SK-N-SH (cell line): ENCODE results near the gene LRRC8C. TPM values are rescaled to one million over a fixed set of nuclear protein-coding genes. Genes with fewer than 3 reads are reported as not detected.

Experiments
- CTCF ChIA-PET: fragments of 300-600, 350-600 bp; formaldehyde crosslinking; extraction: SDS; loops from one replicate; lab custom pipeline; 2021; lab: Yijun Ruan, JAX
- POLR2A ChIA-PET: fragments of 350-600 bp; sonication (Branson Sonifier 250); formaldehyde crosslinking; extraction: SDS; loops from one replicate; lab custom pipeline; 2020; ENCODE audit warnings: antibody characterized with exemption, inconsistent platforms; lab: Yijun Ruan, JAX
- DNase-seq: peaks from one replicate; pipeline ENCODE4 v3.0.0; 2012
- H2AFZ ChIP-seq: fragments of 200-600 bp; sonication (generic); 2 replicates; pipeline ENCODE4 v1.8.1; 2016; ENCODE audit warnings: antibody characterized with exemption, mild to moderate bottlenecking, low read depth
- H3F3A ChIP-seq: fragments of 200-600 bp; sonication (generic); replicated peaks from 2 replicates; pipeline ENCODE3; 2016; ENCODE audit warnings: antibody characterized with exemption, mild to moderate bottlenecking; ENCODE audit not compliant: insufficient read depth
- H3K27ac ChIP-seq, 2 experiments: fragments of 200-500 bp in 1 of 2; fragments of 200-600 bp in 1 of 2; sonication (Bioruptor generic) in 1 of 2; sonication (generic), shearing (Covaris generic) in 1 of 2; 2 replicates each; pipeline versions ENCODE4 v1.5.1 to v1.6.1; 2014 to 2016; ENCODE audit warnings: low read depth in 2 of 2, inconsistent platforms in 1 of 2, low read length in 1 of 2, mild to moderate bottlenecking in 1 of 2, mixed read lengths in 1 of 2
- H3K27me3 ChIP-seq: fragments of 200-600 bp; sonication (generic), shearing (Covaris generic); 2 replicates; pipeline ENCODE4 v1.6.1; 2016; ENCODE audit warnings: mixed run types; ENCODE audit not compliant: insufficient read depth
- H3K36me3 ChIP-seq, 2 experiments: fragments of 200-500 bp in 1 of 2; fragments of 200-600 bp in 1 of 2; sonication (Bioruptor generic) in 1 of 2; sonication (generic) in 1 of 2; replicated peaks in 1 of 2; 2 replicates each; pipeline versions ENCODE3 to v1.5.1; 2014 to 2016; ENCODE audit warnings: low read length in 1 of 2, mild to moderate bottlenecking in 1 of 2; ENCODE audit not compliant: insufficient read depth in 2 of 2, control insufficient read depth in 1 of 2
- H3K4me1 ChIP-seq, 2 experiments: fragments of 200-500 bp in 1 of 2; fragments of 200-600 bp in 1 of 2; sonication (Bioruptor generic) in 1 of 2; sonication (generic), shearing (Covaris generic) in 1 of 2; 2 replicates each; pipeline versions ENCODE4 v1.5.1 to v1.6.1; 2014 to 2016; ENCODE audit warnings: low read depth in 1 of 2, low read length in 1 of 2, mixed run types in 1 of 2; ENCODE audit not compliant: insufficient read depth in 2 of 2, control insufficient read depth in 1 of 2
- H3K4me2 ChIP-seq: fragments of 200-600 bp; sonication (generic), shearing (Covaris generic); 2 replicates; pipeline ENCODE4 v1.6.1; 2017; ENCODE audit warnings: mixed run types
- H3K4me3 ChIP-seq, 2 experiments: fragments of 200-500 bp in 1 of 2; fragments of 200-600 bp in 1 of 2; sonication (Bioruptor generic) in 1 of 2; sonication (generic), shearing (Covaris generic) in 1 of 2; 2 replicates each; pipeline versions ENCODE4 v1.5.1 to v1.8.1; 2014 to 2016; ENCODE audit warnings: low read depth in 2 of 2, inconsistent platforms in 1 of 2, low read length in 1 of 2, mild to moderate bottlenecking in 1 of 2, mixed read lengths in 1 of 2, moderate library complexity in 1 of 2
- H3K79me2 ChIP-seq: fragments of 200-600 bp; sonication (generic); 2 replicates; pipeline ENCODE4 v1.8.1; 2017; ENCODE audit warnings: mild to moderate bottlenecking; ENCODE audit not compliant: insufficient read depth
- H3K9ac ChIP-seq: fragments of 200-600 bp; sonication (generic); 2 replicates; pipeline ENCODE4 v1.6.1; 2017; ENCODE audit warnings: mixed run types
- H3K9me2 ChIP-seq: fragments of 200-600 bp; sonication (generic); 2 replicates; pipeline ENCODE4 v1.6.1; 2017; ENCODE audit warnings: mixed run types
- H3K9me3 ChIP-seq: fragments of 200-600 bp; sonication (generic); 2 replicates; pipeline ENCODE4 v1.6.1; 2017; ENCODE audit warnings: mixed run types, mild to moderate bottlenecking, moderate library complexity
- H4K20me1 ChIP-seq: fragments of 200-600 bp; sonication (generic); 2 replicates; pipeline ENCODE4 v1.6.1; 2017; ENCODE audit warnings: mild to moderate bottlenecking, mixed run types; ENCODE audit not compliant: insufficient read depth
- ELF1 ChIP-seq: IDR thresholded peaks from 2 replicates; pipeline ENCODE4 v1.4.0; 2012
- EZH2phosphoT487 ChIP-seq: fragments of 200-600 bp; sonication (generic); IDR thresholded peaks from 2 replicates; pipeline ENCODE4 v1.6.1; 2017; ENCODE audit warnings: low read depth, mixed run types, mild to moderate bottlenecking, antibody characterized with exemption, moderate library complexity, borderline replicate concordance
- FOSL2 ChIP-seq: IDR thresholded peaks from 2 replicates; pipeline ENCODE4 v1.4.0; 2012; ENCODE audit warnings: low read depth, mild to moderate bottlenecking, moderate library complexity, borderline replicate concordance
- GABPA ChIP-seq: IDR thresholded peaks from 2 replicates; pipeline ENCODE4 v1.4.0; 2012; ENCODE audit warnings: low read depth, mild to moderate bottlenecking
- NFIC ChIP-seq: IDR thresholded peaks from 2 replicates; pipeline ENCODE4 v1.4.0; 2012; ENCODE audit warnings: borderline replicate concordance
- RCOR1 ChIP-seq: fragments of 150-350 bp; IDR thresholded peaks from 2 replicates; pipeline ENCODE4 v1.6.1; 2017; ENCODE audit warnings: antibody characterized with exemption, low read length
- RFX5 ChIP-seq: IDR thresholded peaks from 2 replicates; pipeline ENCODE4 v1.6.1; 2012; ENCODE audit warnings: mild to moderate bottlenecking, improper control_type of control experiment, low read length
- TCF12 ChIP-seq: IDR thresholded peaks from 2 replicates; pipeline ENCODE4 v1.4.0; 2012
- TEAD4 ChIP-seq: IDR thresholded peaks from 2 replicates; pipeline ENCODE4 v1.4.0; 2012; ENCODE audit warnings: mild to moderate bottlenecking, borderline replicate concordance; ENCODE audit not compliant: insufficient read depth
- YY1 ChIP-seq: IDR thresholded peaks from 2 replicates; pipeline ENCODE4 v1.4.0; 2012; ENCODE audit warnings: low read depth, mild to moderate bottlenecking
- WGBS: methylation state at CpG from one replicate; pipeline ENCODE4 v1.1.6; 2017; ENCODE audit warnings: low lambda C conversion rate; 5-methylcytosine and 5-hydroxymethylcytosine counted together
- polyA plus RNA-seq, 3 experiments: library from polyadenylated mRNA; depleted of rRNA; stranded (reverse); fragments of >200 nt; gene quantifications; 2 replicates each; pipeline ENCODE4 v1.2.3, GENCODE V29; 2012
- TF ChIP-seq, protein P1 (sequence below): IDR thresholded peaks from 2 replicates; pipeline ENCODE4 v1.6.1; 2012; ENCODE audit warnings: mild to moderate bottlenecking, low read depth, low read length, moderate library complexity
- TF ChIP-seq, protein P2 (sequence below): fragments of 150-350 bp; IDR thresholded peaks from 2 replicates; pipeline ENCODE4 v1.6.1; 2017; ENCODE audit warnings: antibody characterized with exemption, low read length, low read depth, borderline replicate concordance

LRRC8C gene
- polyA plus RNA-seq, 1 of the 3 experiments (the other 2 are of a cell fraction) = 4.2 TPM

DNA sequence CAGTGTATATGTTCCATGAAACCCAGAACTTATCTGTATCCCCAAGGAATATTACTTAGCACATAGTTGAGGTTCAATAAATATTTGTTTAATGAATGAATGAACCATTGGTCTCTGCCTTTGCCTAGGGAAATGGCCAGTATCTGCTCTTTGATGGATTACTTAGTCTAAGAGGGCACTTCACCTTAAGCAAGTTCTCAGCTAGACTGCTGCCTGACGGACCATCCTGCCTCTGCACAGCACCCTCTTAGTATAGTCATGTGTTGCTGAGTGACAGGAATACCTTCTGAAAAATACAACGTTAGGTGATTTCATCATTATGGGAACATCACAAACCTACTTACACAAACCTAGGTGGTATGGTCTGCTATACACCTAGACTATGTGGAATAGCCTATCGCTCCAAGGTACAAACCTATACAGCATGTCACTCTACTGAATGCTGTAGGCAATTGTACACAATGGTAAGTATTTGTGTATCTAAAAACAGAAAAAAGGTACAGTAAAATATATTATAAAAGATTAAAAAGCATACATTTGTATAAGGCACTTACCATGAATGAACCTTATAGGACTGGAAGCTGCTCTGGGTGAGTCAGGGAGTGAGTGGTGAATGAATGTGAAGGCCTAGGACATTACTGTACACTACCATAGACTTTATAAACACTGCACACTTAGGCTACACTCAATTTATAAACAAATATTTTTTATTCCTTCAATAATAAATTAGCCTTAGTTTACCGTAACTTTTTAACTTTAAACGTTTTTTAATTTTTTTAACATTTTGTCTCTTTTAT, 104.2 kb downstream of the LRRC8C start (continued):
- TF ChIP-seq, protein P1, sequence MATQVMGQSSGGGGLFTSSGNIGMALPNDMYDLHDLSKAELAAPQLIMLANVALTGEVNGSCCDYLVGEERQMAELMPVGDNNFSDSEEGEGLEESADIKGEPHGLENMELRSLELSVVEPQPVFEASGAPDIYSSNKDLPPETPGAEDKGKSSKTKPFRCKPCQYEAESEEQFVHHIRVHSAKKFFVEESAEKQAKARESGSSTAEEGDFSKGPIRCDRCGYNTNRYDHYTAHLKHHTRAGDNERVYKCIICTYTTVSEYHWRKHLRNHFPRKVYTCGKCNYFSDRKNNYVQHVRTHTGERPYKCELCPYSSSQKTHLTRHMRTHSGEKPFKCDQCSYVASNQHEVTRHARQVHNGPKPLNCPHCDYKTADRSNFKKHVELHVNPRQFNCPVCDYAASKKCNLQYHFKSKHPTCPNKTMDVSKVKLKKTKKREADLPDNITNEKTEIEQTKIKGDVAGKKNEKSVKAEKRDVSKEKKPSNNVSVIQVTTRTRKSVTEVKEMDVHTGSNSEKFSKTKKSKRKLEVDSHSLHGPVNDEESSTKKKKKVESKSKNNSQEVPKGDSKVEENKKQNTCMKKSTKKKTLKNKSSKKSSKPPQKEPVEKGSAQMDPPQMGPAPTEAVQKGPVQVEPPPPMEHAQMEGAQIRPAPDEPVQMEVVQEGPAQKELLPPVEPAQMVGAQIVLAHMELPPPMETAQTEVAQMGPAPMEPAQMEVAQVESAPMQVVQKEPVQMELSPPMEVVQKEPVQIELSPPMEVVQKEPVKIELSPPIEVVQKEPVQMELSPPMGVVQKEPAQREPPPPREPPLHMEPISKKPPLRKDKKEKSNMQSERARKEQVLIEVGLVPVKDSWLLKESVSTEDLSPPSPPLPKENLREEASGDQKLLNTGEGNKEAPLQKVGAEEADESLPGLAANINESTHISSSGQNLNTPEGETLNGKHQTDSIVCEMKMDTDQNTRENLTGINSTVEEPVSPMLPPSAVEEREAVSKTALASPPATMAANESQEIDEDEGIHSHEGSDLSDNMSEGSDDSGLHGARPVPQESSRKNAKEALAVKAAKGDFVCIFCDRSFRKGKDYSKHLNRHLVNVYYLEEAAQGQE = no peak
- TF ChIP-seq RFX5 = no peak

- WGBS = 92% methylated on average over 7 of the region's 10 CpGs
- Histone ChIP-seq H3K27ac (no peak overlapping the region), H3K36me3 (no peaks in the 10 kb centered on the region), H3K9ac (no peak overlapping the region), H3K9me3 (no peaks in the 10 kb centered on the region), H4K20me1 (no peaks in the 10 kb centered on the region), H3K27me3 (no peaks in the 10 kb centered on the region), H3K79me2 (no peaks in the 10 kb centered on the region), H3K9me2 (no peaks in the 10 kb centered on the region), H3K4me2 (no peak overlapping the region), H3F3A (no peaks in the 10 kb centered on the region), H2AFZ (no peak overlapping the region), H3K4me1 (peaks cover 0 to 12% of the 10 kb centered on the region in 2 experiments; a peak in 1 of 4 replicates), H3K4me3 (no peak overlapping the region)
- DNase-seq = no peak
- ChIA-PET CTCF (no interaction called here), POLR2A (no interaction called here)
- TF ChIP-seq, protein P1 = no peak
- TF ChIP-seq, protein P2, sequence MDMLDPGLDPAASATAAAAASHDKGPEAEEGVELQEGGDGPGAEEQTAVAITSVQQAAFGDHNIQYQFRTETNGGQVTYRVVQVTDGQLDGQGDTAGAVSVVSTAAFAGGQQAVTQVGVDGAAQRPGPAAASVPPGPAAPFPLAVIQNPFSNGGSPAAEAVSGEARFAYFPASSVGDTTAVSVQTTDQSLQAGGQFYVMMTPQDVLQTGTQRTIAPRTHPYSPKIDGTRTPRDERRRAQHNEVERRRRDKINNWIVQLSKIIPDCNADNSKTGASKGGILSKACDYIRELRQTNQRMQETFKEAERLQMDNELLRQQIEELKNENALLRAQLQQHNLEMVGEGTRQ = no peak
- no peak for TF ChIP-seq GABPA
- no peak for TF ChIP-seq EZH2phosphoT487
- TF ChIP-seq RCOR1 = no peak
- no peak for TF ChIP-seq TEAD4
- no peak for TF ChIP-seq YY1
- TF ChIP-seq FOSL2 = no peak
- no peak for TF ChIP-seq TCF12
- TF ChIP-seq NFIC = no peak
- no peak for TF ChIP-seq ELF1
Observed at GRCh38 chr1:89737985-89738510, 105.1 kb downstream of the LRRC8C start.
